GM19328 (cell line): ENCODE measurements around the gene GNA14.
"Not testable (repeated sequence)": the region's sequence is repeated elsewhere in the genome, so short reads cannot be mapped to it uniquely, and the experiment has no call there.

ENCODE experiments used
- ATAC-seq: cut with Tn5 transposase; IDR thresholded peaks from one replicate; pipeline ENCODE4 v1.9.1; 2021; ENCODE audit warnings: mild to moderate bottlenecking, moderate library complexity; ENCODE audit not compliant: unreplicated experiment

GNA14 gene

DNA sequence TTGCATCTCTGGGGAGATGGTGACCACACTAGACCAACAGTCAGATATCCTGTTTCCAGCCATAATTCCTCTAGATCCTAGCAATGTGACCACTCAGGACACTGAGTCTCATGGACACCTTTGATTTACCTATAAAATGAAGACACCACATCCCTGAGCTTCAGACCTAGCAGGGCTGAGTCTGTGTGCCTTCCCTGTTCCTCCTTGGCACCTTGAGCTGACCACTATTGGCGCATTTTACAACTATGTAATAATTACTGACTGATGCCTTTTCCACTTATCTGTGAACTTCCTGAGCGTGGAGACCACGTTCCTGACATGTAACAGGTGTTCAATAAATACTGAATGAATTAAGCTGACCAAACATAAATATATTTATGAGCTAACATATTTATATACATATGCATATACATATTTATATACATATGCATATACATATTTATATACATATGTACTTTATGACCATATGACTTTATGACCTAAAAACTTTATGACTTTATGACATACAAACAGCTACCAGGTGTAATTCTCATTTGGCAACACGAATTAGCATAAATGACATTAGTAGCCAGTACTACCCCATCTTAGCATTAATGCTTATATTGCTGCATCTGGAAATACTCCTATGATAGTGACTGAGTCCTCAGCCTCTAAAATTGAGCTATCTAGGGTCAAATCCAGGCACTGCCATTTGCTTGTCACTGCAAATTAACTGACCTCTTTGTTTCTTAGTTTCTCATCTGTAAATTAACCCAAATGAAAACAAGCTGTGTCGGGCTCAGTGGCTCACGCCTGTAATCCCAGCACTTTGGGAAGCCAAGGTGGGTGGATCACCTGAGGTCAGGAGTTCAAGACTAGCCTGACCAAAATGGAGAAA lies 150.6 kb downstream of the GNA14 start:
- ATAC-seq = no peak

DNA sequence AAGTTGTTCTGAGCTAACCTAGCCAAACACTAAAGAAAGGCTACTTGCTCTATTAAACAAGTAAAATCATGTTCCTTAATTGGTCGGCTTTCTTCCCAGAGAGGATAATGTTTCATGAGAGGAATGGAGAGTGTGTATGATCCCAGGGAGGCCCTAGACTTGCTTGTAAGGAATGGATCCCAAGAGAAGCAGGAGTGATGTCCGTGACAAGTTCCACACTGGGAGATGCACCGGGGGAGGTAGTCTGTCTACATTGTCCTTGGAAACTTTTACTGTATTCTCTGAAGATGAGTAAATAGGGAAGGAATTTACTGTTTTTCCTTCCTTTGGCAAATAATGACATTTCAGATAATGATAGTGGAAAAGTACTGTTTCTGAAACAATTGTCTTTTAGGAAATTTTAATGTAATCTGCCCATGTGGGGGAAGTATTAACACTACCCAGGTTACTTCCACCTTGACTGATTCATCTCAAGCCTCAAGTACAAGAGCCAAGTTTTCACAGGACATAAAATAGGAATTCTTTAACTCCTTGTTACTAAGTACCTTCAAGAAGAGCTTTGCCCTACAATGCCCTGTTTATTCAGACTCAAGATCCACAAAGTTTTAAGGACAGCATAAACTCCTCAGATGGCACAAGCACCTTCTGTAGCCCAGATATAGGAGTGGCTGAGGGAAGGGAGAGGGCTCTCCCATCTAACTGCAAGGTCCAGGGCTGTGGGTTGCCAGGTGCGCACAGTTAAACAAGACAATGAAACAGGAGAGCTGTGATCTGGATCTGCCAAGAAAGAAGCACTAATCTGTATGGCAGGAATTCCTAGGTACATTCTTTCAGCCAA lies 152.1 kb downstream of the GNA14 start:
- ATAC-seq = no peak

DNA sequence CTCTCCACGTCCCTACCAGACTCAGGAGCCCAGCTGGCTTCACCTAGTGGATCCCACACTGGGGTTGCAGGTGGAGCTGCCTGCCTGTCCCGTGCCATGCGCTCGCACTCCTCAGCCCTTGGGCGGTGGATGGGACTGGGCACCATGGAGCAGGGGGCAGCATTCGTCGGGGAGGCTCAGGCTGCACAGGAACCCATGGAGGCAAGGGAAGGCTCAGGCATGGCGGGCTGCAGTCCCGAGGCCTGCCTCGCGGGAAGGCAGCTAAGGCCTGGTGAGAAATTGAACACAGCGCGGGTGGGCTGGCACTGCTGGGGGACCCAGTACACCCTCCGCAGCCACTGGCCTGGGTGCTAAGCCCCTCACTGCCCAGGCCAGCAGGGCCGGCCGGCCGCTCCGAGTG lies 157.8 kb downstream of the GNA14 start:
- ATAC-seq = not testable (repeated sequence)

GRCh38 chr9:77489405-77490163 lies 158.5 kb downstream of the GNA14 start:
- ATAC-seq = not testable (repeated sequence)

DNA sequence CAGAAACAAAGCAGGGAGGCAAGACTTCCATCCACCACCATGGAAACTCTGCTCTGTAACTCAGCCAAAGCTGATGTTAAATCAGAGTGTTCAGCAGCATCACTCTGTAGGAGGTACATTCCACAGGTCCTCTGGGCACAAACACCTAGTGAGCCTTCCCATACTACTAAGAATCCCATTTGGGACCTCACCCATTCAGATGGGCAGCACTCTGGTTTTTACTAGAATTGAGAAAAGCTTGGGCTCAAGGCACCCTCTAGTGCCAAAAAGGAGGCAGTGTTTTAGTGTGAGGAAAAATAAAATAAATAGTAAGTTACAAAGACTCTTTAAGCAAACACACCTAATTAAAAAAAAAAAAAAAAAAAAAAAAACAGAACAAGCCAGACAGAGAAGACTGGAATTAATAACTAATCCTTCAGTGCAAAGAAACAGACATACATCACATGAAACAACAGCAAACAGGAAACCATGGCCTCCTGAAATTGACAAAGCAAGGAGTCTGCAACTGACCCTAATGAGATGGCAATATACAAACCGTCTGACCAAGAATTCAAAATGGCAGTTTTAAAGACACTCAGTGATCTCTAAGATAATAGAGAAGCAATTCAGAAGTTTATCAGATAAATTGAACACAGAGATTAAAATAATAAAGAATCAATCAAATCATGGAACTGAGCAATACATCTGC lies 159.5 kb downstream of the GNA14 start:
- ATAC-seq = no peak

GRCh38 chr9:77486968-77487367 lies 161.2 kb downstream of the GNA14 start:
- ATAC-seq = no peak

DNA sequence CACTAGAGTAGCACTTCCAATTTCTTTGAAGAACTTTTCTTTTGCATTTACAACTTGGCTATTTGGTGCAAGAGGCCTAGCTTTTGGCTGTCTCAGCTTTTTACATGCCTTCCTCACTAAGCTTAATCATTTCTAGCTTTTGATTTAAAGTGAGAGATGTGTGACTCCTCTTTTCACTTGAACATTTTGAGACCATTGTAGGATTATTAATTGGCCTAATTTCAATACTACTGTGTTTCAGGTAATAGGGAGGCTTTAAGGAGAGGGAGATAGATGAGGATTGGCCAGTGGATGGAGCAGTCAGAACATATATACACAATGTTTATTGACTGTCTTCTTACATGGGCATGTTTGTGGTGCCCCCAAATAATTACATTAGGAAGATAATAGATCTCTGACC lies 161.7 kb downstream of the GNA14 start:
- ATAC-seq = no peak

DNA sequence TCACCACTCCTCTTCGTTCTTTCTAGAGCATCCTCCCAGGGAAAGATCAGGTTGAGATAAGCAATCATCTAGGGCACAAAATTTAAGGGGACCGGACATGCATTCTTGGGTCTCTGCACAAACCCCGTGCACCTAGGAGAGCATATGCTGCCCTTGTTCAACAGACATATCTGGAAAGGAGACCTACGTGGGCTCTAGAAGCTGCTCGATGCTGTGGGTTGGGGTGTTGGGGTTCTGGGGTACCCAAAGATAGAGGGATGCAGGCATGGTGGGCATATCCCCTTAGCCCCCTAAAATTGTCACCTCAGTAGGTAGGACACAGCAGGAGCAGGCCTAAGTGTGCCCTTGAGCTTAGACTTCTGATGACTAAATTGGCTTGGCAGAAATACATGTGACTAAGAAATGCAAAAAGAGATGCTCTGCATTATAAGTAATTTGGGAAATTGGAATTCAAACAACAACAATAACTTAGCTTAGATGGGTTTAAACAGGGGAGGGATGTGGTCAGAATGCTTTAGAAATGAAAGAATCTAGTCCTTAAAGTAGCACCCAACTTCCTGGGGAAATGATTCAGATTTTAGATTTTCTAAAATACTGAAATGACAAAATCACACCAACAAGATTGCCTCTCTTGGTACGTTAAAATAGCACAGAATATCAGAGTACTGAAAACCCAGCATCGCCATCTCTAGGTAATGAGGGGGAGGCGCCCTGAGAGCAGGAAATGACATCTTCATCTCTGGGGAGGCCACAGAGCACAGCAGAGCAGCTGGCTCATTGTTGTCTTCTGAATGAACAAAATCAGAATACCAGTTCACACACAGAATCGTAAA lies 172.3 kb downstream of the GNA14 start:
- ATAC-seq = peak; percentile 99

DNA sequence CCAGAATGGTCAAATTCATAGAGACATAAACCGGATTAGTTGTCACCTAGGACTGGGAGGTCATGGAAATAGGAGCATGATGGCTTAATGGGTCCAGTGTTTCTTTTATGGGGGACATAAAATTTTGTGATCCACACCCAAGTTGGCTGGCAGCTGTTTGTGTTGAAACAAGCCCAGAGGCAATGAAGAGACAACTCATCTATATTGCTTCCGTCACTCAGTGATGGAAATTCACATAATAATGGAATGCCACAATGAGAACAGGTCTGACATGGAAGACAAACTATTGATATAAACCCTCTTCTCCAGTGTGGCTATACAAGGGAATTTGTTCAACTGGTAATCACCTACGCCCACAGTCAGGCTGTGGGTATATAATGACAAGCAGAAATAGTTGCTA lies 173.2 kb downstream of the GNA14 start:
- ATAC-seq = no peak

GRCh38 chr9:77472646-77473045 lies 175.5 kb downstream of the GNA14 start:
- ATAC-seq = no peak

- no peak for ATAC-seq
These were observed 176.6 kb downstream of the GNA14 start for GRCh38 chr9:77471572-77471971.

DNA sequence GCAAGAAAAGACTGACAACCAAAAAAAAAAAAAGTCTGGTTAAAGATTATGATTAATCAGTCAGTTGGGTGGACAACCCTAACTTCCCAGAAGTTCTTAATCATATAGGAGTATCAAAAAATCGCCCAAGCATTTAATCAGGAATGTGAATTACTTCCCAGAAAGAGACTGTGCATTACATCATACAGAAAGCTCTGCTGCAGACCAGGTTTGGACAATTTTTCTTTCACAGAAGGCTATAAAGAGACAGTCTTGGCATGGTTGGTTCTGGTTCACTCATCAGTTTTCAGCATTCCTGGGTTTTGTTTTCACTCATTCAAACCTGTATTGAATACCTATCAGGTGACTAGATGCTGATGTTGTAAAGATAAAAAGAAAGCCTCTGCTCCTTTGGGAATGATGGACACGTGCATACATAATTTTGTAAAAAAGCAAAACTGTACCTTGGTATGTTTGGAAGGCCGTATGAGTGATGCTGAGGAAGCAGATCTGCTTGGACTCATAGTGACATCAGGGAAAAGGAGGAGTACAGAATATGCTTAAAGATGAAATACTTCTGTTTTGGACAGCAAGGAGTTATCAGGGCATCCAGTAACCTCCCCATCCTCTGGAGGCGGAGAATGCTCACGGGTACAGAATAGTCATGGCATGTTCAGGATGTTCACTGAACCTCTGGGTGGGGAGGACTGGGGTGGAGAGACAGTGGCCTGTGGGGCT lies 178.4 kb downstream of the GNA14 start:
- ATAC-seq = no peak

- no peak for ATAC-seq
These were observed 183.5 kb downstream of the GNA14 start for GRCh38 chr9:77464661-77465060.

- ATAC-seq = no peak
These were observed 185.0 kb downstream of the GNA14 start for GRCh38 chr9:77463151-77463550.

GRCh38 chr9:77462066-77462465 lies 186.1 kb downstream of the GNA14 start:
- no peak for ATAC-seq

DNA sequence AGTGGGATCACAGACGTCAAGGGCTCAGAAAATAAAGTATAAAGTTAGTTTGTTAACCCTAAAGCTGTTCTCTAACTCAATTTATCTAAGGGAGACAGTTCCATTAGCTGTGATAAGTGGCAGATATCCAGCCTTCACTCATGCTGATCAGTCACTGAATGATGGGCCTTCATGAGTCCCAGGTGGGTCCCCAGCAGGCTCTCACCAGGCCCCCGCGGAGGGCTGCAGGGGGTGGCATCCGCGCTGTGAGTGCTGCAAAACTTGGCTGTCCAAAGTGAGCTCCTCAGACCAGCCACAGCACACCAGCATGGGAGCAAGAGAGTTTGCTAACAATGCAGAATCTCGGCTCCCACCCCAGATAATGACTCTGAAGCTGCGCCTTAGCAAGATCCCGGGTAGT lies 187.2 kb downstream of the GNA14 start:
- no peak for ATAC-seq

GRCh38 chr9:77457916-77458592 lies 190.1 kb downstream of the GNA14 start:
- peak; percentile 82 for ATAC-seq

DNA sequence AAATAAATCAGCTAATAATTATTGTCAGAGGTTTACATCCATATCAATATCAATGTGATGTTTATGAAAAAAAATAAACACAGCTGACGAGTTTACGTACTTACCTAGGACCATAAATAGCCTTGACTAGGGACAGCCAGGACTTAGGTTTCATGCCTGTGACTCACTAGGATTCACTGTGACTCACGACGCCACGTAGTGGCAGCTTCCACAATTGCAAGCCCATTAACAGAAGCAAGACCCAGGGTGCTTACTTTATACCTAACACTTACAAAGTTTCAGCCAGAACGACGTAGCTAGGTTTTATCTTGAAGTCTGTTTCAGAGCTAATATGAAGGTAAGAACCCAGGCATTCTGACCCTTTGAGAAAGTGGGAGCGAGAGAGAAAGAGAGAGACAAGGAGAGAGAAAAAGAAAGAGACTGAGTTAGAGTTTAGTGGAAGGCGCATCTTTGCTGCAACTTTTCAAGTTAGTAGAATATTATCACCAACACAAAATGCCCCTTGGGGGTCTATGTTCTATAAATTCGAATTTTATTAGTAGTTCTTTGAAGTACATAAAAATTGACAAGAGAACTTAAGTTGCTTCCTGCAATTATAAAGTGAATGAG lies 191.2 kb downstream of the GNA14 start:
- ATAC-seq = peak; percentile 55
